ENCODE measurements around the gene GSC2. TPM values are rescaled to one million over a fixed set of nuclear protein-coding genes. Genes with fewer than 3 reads are reported as not detected.

The GSC2 gene
- total and polyA plus RNA-seq, 9 of the 15 experiments (the other 6 are each of a cell fraction or from before 2014, with no cell fraction given) = not detected

- TF ChIP-seq YY1 (IDR thresholded peaks at IDR 0.05; ENCODE audit: borderline replicate concordance in 1 of 3, control insufficient read depth in 1 of 3, extremely low read depth in 1 of 3, insufficient read depth in 3 of 3, insufficient read length in 1 of 3, insufficient replicate concordance in 2 of 3, low read depth in 1 of 3, low read length in 2 of 3) (peak in 1 of 3 experiments; percentile 46), TCF15 (CRISPR knock-in tag; IDR thresholded peaks at IDR 0.05) (no peak), HNRNPLL (IDR thresholded peaks at IDR 0.05; ENCODE audit: low read depth, low read length, poor library complexity, severe bottlenecking) (peak; percentile 47), RB1 (IDR thresholded peaks at IDR 0.05; ENCODE audit: low read depth) (no peak), ZNF12 (CRISPR knock-in tag; IDR thresholded peaks at IDR 0.05) (no peak), DEAF1 (CRISPR knock-in tag; IDR thresholded peaks at IDR 0.05) (no peak; the same call in 1 of the 2 replicates), ZNF407 (IDR thresholded peaks at IDR 0.05; ENCODE audit: low read depth) (no peak), CTCFL (IDR thresholded peaks at IDR 0.05; ENCODE audit: borderline replicate concordance, insufficient read depth, low read depth, low read length, poor library complexity, severe bottlenecking) (no peak), MCM3 (IDR thresholded peaks at IDR 0.05) (no peak)
These were observed 19.2 kb upstream of the GSC2 start (continued) for GRCh38 chr22:19169002-19169946.

Measured in K562 (cell line).